ENCODE results near the gene PCDH8.

DNA sequence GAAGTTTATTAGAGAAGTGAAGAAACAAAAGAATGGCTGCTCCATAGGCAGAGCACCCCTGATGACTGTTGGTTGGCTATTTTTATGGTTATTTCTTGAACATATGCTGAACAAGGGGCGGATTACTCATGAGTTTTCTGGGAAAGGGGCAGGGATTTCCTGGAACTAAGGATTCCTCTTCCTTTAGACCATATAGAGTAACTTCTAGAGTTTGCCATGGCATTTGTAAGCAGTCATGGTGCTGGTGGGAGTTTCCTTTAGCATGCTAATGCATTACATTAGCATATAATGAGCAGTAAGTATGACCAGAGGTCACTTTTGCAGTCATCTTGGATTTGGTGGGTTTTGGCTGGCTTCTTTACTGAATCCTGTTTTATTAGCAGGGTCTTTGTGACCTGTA is 38.7 kb upstream of the PCDH8 start:
- no peak for TF ChIP-seq EZH2 (IDR thresholded peaks at IDR 0.05; ENCODE audit: insufficient read depth, poor library complexity, severe bottlenecking)
- TF ChIP-seq EZH2phosphoT487 (IDR thresholded peaks at IDR 0.05; ENCODE audit: insufficient read depth, low read depth) = no peak

All from GM23248 (cell line).